Muscle layer of duodenum (tissue), 2 donors: ENCODE data around the gene ACAN.

Experiments
- H3K27ac ChIP-seq: one replicate; pipeline ENCODE4 v1.7.0; 2013; ENCODE audit warnings: mild to moderate bottlenecking, low read length
- H3K27me3 ChIP-seq: one replicate; pipeline ENCODE4 v1.7.0; 2013; ENCODE audit warnings: low read depth, mild to moderate bottlenecking, control low read depth, low read length
- H3K36me3 ChIP-seq, 2 donors: one replicate each; pipeline ENCODE4 v1.7.0; 2013; ENCODE audit warnings: low read length in 2 of 2, control low read depth in 1 of 2, mild to moderate bottlenecking in 1 of 2; ENCODE audit not compliant: insufficient read depth in 2 of 2, control insufficient read depth in 1 of 2
- H3K4me1 ChIP-seq, 2 donors: one replicate each; pipeline ENCODE4 v1.7.0; 2013; ENCODE audit warnings: low read length in 2 of 2, mild to moderate bottlenecking in 2 of 2, control low read depth in 1 of 2, moderate library complexity in 1 of 2; ENCODE audit not compliant: insufficient read depth in 2 of 2, control insufficient read depth in 1 of 2
- H3K4me3 ChIP-seq, 2 donors: one replicate each; pipeline ENCODE4 v1.7.0; 2013; ENCODE audit warnings: low read length in 2 of 2, low read depth in 1 of 2, mild to moderate bottlenecking in 1 of 2
- H3K9me3 ChIP-seq, 2 donors: one replicate each; pipeline ENCODE4 v1.7.0; 2013; ENCODE audit warnings: low read length in 2 of 2, control low read depth in 1 of 2, mild to moderate bottlenecking in 1 of 2; ENCODE audit not compliant: control insufficient read depth in 1 of 2
- donor health status: healthy.

The ACAN gene

DNA sequence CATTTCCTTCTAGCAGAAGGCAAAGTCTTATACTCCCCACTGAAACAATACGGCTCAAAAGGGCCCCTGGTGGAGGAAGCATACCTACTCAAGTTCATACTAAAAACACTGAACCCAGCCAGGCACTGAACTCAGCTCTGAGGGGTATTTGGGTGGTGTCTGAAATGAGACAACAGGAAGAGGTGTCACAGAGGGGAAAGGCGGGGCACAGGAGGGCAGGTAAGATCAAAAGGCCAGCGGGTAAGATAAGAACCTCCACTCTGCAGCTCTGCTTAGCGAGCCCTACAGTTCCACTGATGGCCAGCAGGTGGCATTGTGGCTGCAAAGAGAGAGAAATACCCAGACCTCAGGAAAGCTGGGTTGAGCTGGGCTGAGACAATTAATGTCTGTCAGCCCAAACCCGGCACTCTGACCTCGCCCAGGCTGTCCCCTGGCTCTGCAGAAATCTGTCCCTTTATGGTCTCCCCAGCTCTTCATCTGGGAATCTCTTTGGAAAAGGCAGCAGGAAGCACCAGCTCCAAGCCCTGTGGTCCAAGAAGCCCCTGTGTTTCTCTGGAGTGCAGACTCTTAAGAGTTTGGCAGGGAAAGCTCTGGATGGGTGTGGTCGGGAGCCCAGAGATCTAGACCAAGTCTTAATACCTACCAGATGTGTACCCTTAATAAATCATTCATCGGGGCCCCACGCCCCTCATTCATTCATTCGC lies 101.5 kb downstream of the ACAN start:
- Histone ChIP-seq H3K27ac (no peak overlapping the region), H3K27me3 (no peaks in the 10 kb centered on the region), H3K9me3 (no peaks in the 10 kb centered on the region), H3K36me3 (peaks cover 0 to 12% of the 10 kb centered on the region in 2 donors), H3K4me3 (no peak overlapping the region), H3K4me1 (peaks cover 0 to 10% of the 10 kb centered on the region in 2 donors)

DNA sequence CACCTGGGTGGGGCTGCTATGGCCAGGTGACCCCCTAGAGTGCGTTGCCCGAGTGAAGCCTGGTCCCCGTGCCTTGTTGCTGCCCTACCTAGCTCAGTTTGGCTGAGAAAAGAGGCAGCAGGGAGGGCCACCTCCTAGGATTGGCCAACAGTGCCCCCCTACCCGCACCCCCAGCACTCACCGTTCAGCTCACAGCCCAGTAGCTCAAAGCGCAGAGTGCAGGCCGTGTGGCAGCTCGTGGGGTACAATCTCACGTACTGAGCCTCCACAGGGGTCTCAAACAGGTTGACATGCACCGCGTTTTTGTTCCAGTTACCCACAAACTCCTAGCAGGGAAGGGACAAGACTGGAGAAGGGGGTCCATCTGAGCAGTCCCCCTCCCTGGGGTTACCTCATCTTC lies 102.3 kb downstream of the ACAN start:
- peaks cover 0 to 15% of the 10 kb centered on the region in 2 donors for H3K36me3 ChIP-seq
- H3K9me3 ChIP-seq: no peaks in the 10 kb centered on the region
- H3K4me3 ChIP-seq: no peak overlapping the region
- H3K4me1 ChIP-seq: peaks cover 0 to 12% of the 10 kb centered on the region in 2 donors
- H3K27ac ChIP-seq: no peak overlapping the region
- H3K27me3 ChIP-seq: no peaks in the 10 kb centered on the region

DNA sequence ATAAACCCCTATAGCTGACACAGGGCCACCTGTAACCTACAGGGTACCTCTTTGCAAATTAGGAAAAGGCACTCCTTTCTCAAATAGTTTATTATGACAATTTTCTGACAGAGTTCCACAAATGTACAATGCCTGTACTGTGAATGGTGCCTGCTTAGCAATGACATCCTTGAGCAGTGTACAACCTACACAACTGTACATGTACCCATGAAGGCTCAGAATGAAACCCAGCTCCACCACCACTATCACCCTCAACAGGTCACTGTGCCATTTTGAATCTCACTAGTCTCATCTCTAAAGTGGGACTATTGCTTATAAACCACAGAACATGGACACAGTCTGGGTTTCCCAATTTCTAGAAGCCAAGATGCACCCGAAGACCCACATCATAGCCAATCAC lies 102.9 kb downstream of the ACAN start:
- no peak overlapping the region for H3K27ac ChIP-seq
- H3K36me3 ChIP-seq: peaks cover 0 to 15% of the 10 kb centered on the region in 2 donors
- H3K4me3 ChIP-seq: no peak overlapping the region
- H3K9me3 ChIP-seq: no peaks in the 10 kb centered on the region
- no peaks in the 10 kb centered on the region for H3K27me3 ChIP-seq
- H3K4me1 ChIP-seq: peaks cover 0 to 18% of the 10 kb centered on the region in 2 donors

DNA sequence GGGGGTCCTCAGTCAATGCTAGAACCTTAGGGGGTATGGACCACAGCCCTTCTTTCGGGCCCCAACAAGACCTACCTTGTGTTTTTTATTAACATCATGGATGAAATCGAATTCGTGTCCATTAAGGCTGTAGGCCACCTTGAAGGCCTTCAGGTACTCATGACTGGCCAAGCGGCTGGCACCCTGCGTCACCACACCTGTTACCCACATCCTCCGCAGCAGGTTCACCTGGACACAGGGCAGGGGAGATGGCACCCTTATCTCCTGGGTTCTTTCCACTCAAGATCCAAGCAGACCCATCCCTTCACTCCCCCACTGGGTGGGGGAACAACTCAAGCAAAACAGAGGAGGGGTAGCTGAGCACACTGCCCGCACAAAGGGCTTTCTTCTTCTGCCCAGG lies 103.3 kb downstream of the ACAN start:
- Histone ChIP-seq H3K27ac (no peak overlapping the region), H3K36me3 (peaks cover 0 to 15% of the 10 kb centered on the region in 2 donors)

DNA sequence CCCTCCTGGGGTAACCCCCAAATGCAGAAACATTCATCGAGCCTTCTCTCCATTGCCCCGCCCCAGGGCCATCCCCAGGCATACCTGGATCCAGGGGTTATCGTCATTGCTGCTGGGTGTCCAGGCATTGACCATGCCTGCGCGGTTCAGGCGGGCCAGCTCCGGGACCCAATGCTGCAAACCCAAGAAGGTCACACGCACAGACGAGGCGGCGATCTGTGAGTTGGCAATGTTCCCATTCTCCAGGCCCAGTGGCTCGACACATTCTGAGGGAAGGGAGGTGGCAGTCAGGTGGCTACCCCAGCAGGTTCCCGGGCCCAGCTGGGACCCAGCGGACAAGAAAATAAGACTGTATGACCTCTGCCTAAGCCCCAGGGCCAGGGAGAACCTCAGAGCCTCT lies 103.9 kb downstream of the ACAN start:
- H3K27me3 ChIP-seq: no peaks in the 10 kb centered on the region
- H3K9me3 ChIP-seq: no peaks in the 10 kb centered on the region
- peaks cover 0 to 15% of the 10 kb centered on the region in 2 donors for H3K36me3 ChIP-seq
- H3K27ac ChIP-seq: no peak overlapping the region
- no peak overlapping the region for H3K4me3 ChIP-seq
- H3K4me1 ChIP-seq: peaks cover 0 to 18% of the 10 kb centered on the region in 2 donors

More for the DNA sequence above, 103.3 kb downstream of the ACAN start:
- Histone ChIP-seq H3K4me1 (peaks cover 0 to 18% of the 10 kb centered on the region in 2 donors), H3K4me3 (no peak overlapping the region), H3K9me3 (no peaks in the 10 kb centered on the region), H3K27me3 (no peaks in the 10 kb centered on the region)

DNA sequence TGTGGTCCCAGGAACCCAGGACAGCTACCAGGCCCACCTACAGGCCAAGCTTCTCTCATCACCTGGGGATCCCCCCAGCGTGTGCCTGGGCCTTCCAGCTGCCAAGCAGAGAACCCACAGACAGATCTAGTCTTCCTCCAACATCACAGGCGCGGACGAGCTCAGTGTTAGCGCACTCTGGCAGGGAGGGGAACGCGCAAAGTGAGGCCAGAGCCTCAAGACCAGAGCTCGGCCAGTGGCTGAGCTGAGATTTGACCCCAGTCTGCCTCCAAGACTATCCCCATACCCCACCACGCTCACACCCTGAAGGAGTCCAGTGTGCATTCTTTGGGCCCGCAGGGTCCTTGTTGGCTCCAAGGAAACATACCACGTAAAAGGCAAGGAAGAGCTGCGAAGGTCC lies 104.9 kb downstream of the ACAN start:
- Histone ChIP-seq H3K9me3 (no peaks in the 10 kb centered on the region), H3K27ac (no peak overlapping the region), H3K36me3 (peaks cover 0 to 15% of the 10 kb centered on the region in 2 donors), H3K4me3 (no peak overlapping the region), H3K27me3 (no peaks in the 10 kb centered on the region), H3K4me1 (peaks cover 0 to 18% of the 10 kb centered on the region in 2 donors)

DNA sequence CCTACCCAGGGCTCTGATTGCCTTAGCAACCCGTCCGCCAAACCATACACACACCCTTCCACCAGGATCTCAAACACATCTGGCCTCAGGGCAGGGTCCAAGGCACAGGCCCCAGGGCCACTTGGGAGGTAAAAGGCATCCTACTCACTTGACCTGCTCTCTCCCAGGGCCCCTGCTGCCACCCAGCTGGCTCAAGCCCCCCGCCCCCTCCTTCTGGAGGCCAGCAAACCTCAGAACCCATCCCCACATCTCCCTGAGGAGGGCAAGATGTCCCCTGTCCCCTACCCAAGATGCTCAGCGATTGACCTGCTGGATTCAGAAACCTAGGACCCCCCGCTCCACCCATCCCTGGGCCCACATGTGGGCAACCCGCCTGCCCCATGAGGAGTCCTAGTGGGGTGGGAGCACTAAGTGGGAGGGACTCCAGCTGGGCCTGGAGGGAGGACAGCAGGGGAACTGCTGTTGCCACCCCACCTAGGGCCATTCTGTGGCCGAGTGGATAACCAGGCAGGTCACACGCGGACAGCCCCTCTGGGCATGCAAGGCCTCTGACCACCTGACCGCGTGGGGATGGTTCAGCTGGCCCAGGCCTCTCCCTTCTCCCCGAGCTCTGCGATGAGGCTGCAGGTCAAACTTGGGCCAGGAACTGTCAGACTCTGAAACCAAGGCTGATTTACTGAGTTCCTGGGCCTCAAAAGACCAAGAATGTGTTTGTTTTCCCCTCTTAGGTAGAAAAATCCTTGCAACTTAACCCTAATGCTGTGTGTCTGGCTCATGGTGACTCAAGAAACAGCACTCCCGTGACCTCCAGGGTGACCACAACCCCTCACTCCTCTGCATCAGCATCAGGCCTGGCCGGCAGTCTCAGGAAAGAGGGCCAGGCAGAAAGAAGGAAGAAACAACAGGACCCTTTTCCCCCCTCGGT lies 105.7 kb downstream of the ACAN start:
- H3K36me3 ChIP-seq: peaks cover 0 to 15% of the 10 kb centered on the region in 2 donors
- no peaks in the 10 kb centered on the region for H3K9me3 ChIP-seq
- H3K27ac ChIP-seq: no peak overlapping the region
- H3K4me1 ChIP-seq: peaks cover 0 to 18% of the 10 kb centered on the region in 2 donors
- no peaks in the 10 kb centered on the region for H3K27me3 ChIP-seq
- H3K4me3 ChIP-seq: no peak overlapping the region

DNA sequence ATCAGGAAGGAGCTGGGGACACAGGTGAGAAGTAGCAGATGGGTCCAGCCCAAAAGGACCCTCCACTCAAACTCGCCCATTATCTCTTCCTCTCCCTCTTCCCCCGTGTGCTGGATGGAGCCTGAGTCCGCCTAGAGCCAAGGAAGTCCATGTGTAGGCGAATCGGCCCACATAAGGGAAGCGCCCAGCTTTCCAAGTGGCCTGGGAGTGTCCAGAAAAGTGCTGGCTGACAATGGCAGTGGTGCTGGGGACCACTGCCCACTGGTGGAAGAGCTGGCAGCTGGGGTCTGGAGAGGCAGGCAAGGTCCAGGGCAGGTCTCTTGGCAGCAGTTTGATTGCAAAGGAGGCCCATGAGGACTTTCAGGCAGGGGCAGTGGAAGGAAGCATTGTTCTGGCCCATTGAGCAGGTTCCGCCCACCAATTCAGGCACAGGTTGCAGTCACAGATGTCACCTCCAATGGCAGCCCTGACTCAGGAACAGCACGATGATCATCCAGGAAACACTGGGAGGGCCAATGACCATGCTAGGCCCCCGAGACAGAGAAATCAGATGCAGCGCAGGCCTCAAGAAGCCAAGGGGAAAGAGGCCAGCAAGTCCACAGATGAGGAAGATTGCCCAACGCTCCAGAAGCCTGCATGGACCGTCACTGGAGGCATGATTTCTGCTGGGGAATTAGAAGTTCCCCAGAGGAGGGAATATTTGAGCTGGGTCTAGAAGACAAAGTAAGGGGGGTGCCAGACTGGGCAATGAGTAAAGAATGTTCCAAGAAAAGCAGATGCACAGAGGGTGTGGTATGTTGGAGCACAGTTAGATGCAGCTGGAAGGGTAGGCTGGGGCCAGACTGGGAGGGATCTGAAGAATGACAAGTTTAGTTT lies 107.0 kb downstream of the ACAN start:
- H3K27ac ChIP-seq: no peak overlapping the region
- no peak overlapping the region for H3K4me3 ChIP-seq
- H3K4me1 ChIP-seq: peaks cover 0 to 9% of the 10 kb centered on the region in 2 donors
- no peaks in the 10 kb centered on the region for H3K9me3 ChIP-seq
- H3K27me3 ChIP-seq: no peaks in the 10 kb centered on the region
- H3K36me3 ChIP-seq: peaks cover 0 to 15% of the 10 kb centered on the region in 2 donors

DNA sequence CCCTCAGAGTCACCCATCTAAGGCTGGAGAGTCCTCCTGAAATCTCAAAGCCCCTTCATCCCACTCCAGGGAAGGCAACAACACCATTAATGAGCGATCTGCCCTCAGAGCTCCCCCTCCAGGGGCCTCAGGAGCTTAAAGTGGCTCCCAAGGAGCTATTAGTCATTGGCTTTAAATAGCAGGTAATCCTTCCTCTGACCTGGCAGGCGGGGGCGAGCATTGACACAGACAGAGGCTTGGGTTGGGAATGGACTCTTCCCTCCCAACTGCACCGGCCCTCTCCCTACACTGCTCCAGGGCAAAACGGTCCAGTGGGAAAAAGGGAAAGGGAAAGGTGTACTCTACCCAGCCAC lies 108.5 kb downstream of the ACAN start:
- Histone ChIP-seq H3K36me3 (peaks cover 0 to 11% of the 10 kb centered on the region in 2 donors), H3K27ac (no peak overlapping the region), H3K9me3 (no peaks in the 10 kb centered on the region), H3K27me3 (no peaks in the 10 kb centered on the region), H3K4me3 (peak overlapping the region; percentile 77 to 86), H3K4me1 (peaks cover 0 to 8% of the 10 kb centered on the region in 2 donors)

DNA sequence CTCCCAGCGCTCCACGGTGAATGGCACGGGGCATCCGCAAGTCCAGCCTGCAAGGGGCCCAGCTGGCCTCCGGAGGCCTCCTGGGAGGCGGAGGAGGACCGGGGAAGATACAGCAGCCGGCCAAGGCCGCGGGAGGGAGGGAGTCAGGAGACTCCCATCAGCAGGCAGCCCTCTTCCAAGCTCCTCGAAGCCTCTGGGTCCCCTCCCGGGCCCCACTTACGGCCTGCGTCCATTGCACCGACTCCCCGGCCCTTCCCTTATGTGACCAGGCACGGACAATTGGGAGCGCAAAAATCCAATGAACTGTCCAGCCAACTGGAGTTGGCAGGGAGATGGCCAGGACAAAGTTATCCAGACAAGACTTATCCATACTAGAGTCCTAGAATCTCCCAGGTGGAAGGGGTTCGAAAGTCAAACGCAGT lies 109.3 kb downstream of the ACAN start:
- H3K27me3 ChIP-seq: no peaks in the 10 kb centered on the region
- H3K4me3 ChIP-seq: peak overlapping the region; percentile 77 to 86
- H3K27ac ChIP-seq: no peak overlapping the region
- peaks cover 0 to 11% of the 10 kb centered on the region in 2 donors for H3K36me3 ChIP-seq
- H3K9me3 ChIP-seq: no peaks in the 10 kb centered on the region
- H3K4me1 ChIP-seq: peaks cover 0 to 8% of the 10 kb centered on the region in 2 donors
